Right ventricle myocardium inferior (tissue), 1 donor: ENCODE data around the gene TRDMT1. TPM values are rescaled to one million over a fixed set of nuclear protein-coding genes. Genes with fewer than 3 reads are reported as not detected.

Source experiments
- ATAC-seq: fragments of 200-7000 bp; cut with Tn5 transposase; one replicate; pipeline ENCODE4 v1.9.1; 2020; ENCODE audit warnings: mild to moderate bottlenecking, moderate library complexity
- DNase-seq: peaks from one replicate; pipeline ENCODE4 v3.0.0; 2021; ENCODE audit errors: missing footprints
- intact Hi-C: fragments of 100-400 bp; cut with DNase I; formaldehyde crosslinking; loops from one replicate; pipeline ENCODE4 v1.11.0; 2022
- total RNA-seq: library from RNA; stranded (reverse); fragmentation: NEBNext Ultra II Directional; extraction: Animal tissue kit (Norgen Biotek cat#: 25700); gene quantifications from one replicate; pipeline ENCODE4 v1.2.1, GENCODE V29; 2021
- donor health status: DM: no; HTN: yes; CAD: no; lungs with severe emphysema.

TRDMT1 gene
- total RNA-seq, 1 donor from 2014 or later = 4.5 TPM

- intact Hi-C loops = no loop called here
- DNase-seq (no peak), ATAC-seq (peak; percentile 80)
These were observed 14.9 kb upstream of the TRDMT1 start for GRCh38 chr10:17216217-17216900.

DNA sequence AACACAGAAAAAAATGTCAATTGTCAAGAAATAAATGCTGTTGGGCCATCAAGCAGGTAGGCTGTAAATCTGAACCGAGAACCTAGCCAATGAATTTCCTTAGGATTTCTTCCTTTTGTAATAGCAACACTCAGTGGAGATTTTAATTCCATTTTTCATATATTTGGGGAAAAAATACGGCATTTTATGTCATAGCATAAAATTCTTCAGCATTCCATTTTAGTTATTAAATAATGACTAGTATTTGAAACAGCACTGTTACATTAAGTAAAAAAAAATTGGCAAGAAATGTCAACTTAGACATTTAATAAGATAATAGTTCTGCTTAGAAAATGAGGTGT, 14.3 kb upstream of the TRDMT1 start:
- DNase-seq = no peak
- intact Hi-C loops = no loop called here
- no peak for ATAC-seq

GRCh38 chr10:17214971-17215781, 13.7 kb upstream of the TRDMT1 start:
- no peak for ATAC-seq
- no peak for DNase-seq
- intact Hi-C loops = no loop called here

DNA sequence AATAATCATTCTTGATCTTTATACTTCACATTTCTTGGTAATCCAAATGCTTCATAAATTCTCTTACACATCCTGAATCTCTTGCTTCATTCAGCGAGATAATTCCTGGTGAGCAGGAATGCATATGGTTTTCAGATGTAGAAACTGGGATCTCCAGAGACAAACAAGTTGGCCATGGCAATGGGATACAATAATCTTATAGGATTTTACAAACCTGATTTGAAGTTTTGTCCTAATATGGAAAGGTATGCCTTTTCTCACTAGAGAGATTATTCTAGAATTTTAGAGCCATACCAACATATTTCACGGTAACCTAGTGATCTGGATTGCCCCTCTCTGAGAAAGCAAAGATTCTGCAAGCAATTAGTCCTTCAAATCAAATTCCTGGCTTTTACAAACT, 13.1 kb upstream of the TRDMT1 start:
- no peak for ATAC-seq
- no peak for DNase-seq
- intact Hi-C loops = no loop called here

GRCh38 chr10:17213646-17214349, 12.3 kb upstream of the TRDMT1 start:
- no peak for ATAC-seq
- no peak for DNase-seq
- intact Hi-C loops = no loop called here

GRCh38 chr10:17212802-17213221, 11.3 kb upstream of the TRDMT1 start:
- DNase-seq (no peak), ATAC-seq (no peak)
- intact Hi-C loops = no loop called here

- ATAC-seq (no peak), DNase-seq (no peak)
- intact Hi-C loops = no loop called here
These were observed 8.9 kb upstream of the TRDMT1 start for GRCh38 chr10:17210361-17210760.

GRCh38 chr10:17209881-17210280, 8.4 kb upstream of the TRDMT1 start:
- no peak for DNase-seq
- intact Hi-C loops = no loop called here
- ATAC-seq = no peak

DNA sequence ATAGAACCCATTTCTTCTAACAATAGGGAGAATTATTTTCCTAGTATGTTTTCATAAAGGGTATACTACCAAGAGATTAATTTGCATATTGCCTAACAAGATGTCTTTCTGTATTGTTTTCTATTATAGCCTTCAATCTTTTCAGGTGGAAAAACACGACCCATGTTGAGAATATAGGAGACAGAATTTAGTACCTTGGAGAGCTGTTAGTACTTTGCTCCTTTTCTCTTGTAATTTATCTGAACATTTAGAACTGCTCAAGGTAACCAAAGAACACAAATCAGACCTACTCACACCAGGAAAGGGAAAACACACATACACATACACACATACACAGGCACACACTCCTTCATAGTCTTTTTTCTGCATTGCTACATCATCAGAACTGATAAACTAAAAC, 7.8 kb upstream of the TRDMT1 start:
- no peak for DNase-seq
- intact Hi-C loops = no loop called here
- no peak for ATAC-seq

GRCh38 chr10:17208476-17208875, 7.0 kb upstream of the TRDMT1 start:
- no peak for DNase-seq
- intact Hi-C loops = no loop called here
- no peak for ATAC-seq

DNA sequence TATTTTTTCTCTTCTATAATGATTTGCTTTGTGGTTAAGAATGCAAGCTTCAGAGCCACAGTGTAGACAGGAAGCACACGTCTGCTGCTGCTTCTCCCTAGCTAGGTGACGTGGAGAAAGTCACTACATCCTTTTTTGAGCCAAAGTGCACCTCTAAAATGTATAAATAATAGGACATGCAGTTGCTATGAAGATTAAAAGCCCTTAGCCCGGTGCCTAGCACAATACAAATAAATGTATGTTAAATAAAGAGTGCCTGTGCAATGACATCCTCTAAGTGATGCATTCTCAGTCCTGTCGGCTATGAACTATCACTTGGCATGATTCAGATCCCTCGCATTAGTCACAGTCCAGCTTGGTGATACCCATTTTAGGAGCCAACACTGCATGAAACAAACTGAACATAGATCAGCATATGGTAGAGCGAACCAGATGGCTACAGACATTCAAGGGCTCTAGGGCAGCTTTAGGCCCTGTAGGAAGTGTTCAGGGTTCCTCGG, 4.8 kb upstream of the TRDMT1 start:
- intact Hi-C loops = no loop called here
- ATAC-seq = no peak
- DNase-seq = no peak

- intact Hi-C loops = no loop called here
- DNase-seq (no peak), ATAC-seq (no peak)
These were observed 1.9 kb upstream of the TRDMT1 start for GRCh38 chr10:17203416-17203815.

DNA sequence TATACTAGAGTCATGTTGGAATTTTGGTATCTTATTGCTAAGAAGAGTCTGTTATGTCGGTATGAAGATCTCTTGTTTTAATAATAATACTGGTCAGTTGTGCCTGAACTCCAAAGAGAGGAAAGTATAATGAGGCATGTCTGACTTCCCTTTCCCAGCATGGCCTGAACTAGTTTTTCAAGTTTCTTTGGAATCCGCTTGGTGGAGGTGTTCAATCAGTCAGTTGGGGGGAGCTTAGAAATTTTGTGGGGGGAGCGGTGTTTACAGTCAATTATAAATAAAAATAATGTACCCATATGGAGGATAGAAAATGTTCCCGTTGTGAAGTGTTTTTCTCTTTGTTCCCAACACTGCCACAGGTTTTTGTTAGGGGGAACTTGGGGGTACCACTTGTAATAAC, 1.5 kb upstream of the TRDMT1 start:
- no peak for DNase-seq
- intact Hi-C loops = no loop called here
- ATAC-seq = no peak

GRCh38 chr10:17202506-17202905, 1.0 kb upstream of the TRDMT1 start:
- no peak for ATAC-seq
- DNase-seq = no peak
- intact Hi-C loops = no loop called here

- no peak for ATAC-seq
- intact Hi-C loops = loop anchor here (2.0 kb wide), 1 partner anchor 27 kb away; the partner anchor contains the start of gene VIM
These were observed 283 bp upstream of the TRDMT1 start for GRCh38 chr10:17201794-17202116.

DNA sequence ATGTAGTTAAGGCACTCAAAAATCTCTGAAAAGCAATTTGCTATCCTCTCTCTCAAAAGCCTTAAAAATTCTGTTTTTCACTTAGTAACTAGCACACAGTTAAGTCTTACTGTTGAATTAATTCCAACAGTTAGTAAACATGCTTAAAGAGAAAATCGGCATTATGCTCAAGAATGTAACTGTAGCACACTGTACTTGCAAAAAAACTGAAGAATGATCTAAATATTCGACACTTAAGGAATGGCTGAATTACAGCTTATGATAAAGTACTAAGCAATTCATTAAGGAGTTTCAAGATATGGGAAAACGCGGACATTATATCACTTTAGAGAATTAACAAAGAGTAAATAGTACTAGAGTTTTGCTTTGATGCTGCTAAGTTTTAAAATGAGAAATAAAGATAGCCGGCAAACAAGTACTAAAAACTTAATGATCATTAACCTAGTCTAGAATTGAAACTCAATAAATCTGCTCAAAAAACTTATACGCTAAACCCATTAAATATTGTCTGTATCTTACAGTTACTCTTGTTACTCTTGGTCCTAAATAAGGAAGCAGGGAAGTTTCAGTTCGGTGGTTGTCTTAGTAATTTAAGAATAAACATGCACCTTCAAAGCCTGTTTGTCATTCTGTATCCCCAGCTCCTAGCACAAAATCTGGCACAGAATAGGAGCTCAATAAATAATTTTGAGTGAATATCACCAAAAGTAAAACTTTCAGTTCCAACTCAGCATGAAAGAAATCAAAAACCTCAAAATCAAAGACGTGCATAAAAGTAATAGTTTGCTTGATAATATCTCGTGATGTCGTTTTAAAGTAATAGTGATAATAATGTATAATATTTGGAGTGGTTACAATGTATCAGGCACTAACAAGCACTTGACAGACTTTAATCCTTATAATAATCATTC, 1.2 kb downstream of the TRDMT1 start:
- intact Hi-C loops = loop anchor here (2.0 kb wide), 1 partner anchor 29 kb away; the partner anchor contains the start of gene VIM
- DNase-seq (no peak), ATAC-seq (no peak)

More at GRCh38 chr10:17201794-17202116, 283 bp upstream of the TRDMT1 start:
- DNase-seq = no peak

GRCh38 chr10:17199351-17199804, 2.1 kb downstream of the TRDMT1 start:
- no peak for ATAC-seq
- intact Hi-C loops = no loop called here
- no peak for DNase-seq

DNA sequence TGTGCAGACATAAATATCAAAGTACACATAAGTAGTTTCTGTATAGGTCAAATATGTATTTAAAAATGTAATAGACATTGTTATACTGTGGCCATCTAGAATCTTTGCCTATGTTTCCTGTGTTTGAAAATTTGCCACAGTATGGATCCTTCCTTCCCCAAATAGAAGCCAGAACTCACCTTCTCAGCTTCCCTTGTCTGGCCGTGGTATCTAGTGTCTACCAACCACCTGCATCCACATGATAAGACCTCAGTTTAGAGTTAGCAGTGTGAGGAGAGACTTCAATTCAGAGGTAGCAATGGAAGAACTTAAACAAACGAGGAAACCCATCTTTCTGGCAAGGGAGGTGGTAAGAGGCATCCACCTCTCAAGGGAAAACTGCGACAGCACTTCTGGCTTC, 4.9 kb downstream of the TRDMT1 start:
- no peak for ATAC-seq
- intact Hi-C loops = no loop called here
- DNase-seq = no peak

- DNase-seq (no peak), ATAC-seq (no peak)
- intact Hi-C loops = no loop called here
These were observed 5.4 kb downstream of the TRDMT1 start for GRCh38 chr10:17196045-17196444.
